Nephron (organoid): ENCODE results near the gene MIEF1.

ENCODE experiments used
- H3K27ac Mint-ChIP-seq, 3 experiments: 2 replicates each; pipeline ENCODE4 v1.8.0; 2020; ENCODE audit warnings: mixed read lengths in 3 of 3, mild to moderate bottlenecking in 2 of 3, moderate library complexity in 1 of 3
- H3K27me3 Mint-ChIP-seq: 2 replicates; pipeline ENCODE4 v1.8.0; 2021; ENCODE audit warnings: low read depth, mild to moderate bottlenecking, moderate library complexity, mixed read lengths
- H3K36me3 Mint-ChIP-seq: 2 replicates; pipeline ENCODE4 v1.8.0; 2020; ENCODE audit warnings: low read depth, mixed read lengths
- H3K4me1 Mint-ChIP-seq: 2 replicates; pipeline ENCODE4 v1.8.0; 2020; ENCODE audit warnings: mixed read lengths
- H3K4me3 Mint-ChIP-seq, 3 experiments: 2 replicates each; pipeline ENCODE4 v1.8.0; 2020; ENCODE audit warnings: mild to moderate bottlenecking in 3 of 3, mixed read lengths in 3 of 3, moderate library complexity in 2 of 3
- H3K9me3 Mint-ChIP-seq: 2 replicates; pipeline ENCODE4 v1.8.0; 2020; ENCODE audit warnings: mixed read lengths
- TF ChIP-seq, protein P1 (sequence below), 3 experiments: fragments of 200-600 bp; sonication (generic); IDR thresholded peaks; one replicate each; pipeline ENCODE4 v1.5.0; 2021; ENCODE audit warnings: antibody characterized with exemption in 3 of 3; ENCODE audit not compliant: unreplicated experiment in 3 of 3

The MIEF1 gene

GRCh38 chr22:39478441-39478850 lies 23.6 kb upstream of the MIEF1 start:
- Mint-ChIP-seq H3K27ac (no peak overlapping the region), H3K9me3 (no peaks in the 10 kb centered on the region), H3K36me3 (no peaks in the 10 kb centered on the region), H3K4me1 (peaks cover 31% of the 10 kb centered on the region), H3K4me3 (no peak overlapping the region), H3K27me3 (no peaks in the 10 kb centered on the region)
- TF ChIP-seq, protein P1, sequence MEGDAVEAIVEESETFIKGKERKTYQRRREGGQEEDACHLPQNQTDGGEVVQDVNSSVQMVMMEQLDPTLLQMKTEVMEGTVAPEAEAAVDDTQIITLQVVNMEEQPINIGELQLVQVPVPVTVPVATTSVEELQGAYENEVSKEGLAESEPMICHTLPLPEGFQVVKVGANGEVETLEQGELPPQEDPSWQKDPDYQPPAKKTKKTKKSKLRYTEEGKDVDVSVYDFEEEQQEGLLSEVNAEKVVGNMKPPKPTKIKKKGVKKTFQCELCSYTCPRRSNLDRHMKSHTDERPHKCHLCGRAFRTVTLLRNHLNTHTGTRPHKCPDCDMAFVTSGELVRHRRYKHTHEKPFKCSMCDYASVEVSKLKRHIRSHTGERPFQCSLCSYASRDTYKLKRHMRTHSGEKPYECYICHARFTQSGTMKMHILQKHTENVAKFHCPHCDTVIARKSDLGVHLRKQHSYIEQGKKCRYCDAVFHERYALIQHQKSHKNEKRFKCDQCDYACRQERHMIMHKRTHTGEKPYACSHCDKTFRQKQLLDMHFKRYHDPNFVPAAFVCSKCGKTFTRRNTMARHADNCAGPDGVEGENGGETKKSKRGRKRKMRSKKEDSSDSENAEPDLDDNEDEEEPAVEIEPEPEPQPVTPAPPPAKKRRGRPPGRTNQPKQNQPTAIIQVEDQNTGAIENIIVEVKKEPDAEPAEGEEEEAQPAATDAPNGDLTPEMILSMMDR (IDR thresholded peaks at IDR 0.05; ENCODE audit: unreplicated experiment in 3 of 3) = no peak

DNA sequence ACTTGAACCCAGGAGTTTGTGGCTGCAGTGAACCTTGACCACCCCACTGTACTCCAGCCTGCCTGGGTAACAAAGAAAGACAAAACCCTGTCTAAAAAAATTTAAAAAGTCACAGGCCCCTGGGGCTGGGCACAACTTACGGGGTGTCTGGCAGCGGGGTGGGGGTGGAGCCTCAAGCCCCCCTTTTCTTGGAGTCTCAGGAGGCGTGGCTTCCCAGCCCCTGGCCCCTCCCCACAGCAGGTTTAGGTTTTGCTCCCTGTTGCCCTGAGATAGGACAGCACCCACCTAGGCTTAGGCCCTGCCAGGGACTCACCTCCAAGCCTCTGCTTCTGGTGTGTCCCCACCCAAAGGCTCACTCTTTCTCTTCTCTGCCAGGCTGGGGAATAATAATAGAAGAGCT lies 22.8 kb upstream of the MIEF1 start:
- TF ChIP-seq, protein P1 (IDR thresholded peaks at IDR 0.05; ENCODE audit: unreplicated experiment in 3 of 3) = no peak
- Mint-ChIP-seq H3K27me3 (no peaks in the 10 kb centered on the region), H3K4me1 (peaks cover 27% of the 10 kb centered on the region), H3K27ac (no peak overlapping the region), H3K36me3 (no peaks in the 10 kb centered on the region), H3K4me3 (no peak overlapping the region), H3K9me3 (no peaks in the 10 kb centered on the region)

DNA sequence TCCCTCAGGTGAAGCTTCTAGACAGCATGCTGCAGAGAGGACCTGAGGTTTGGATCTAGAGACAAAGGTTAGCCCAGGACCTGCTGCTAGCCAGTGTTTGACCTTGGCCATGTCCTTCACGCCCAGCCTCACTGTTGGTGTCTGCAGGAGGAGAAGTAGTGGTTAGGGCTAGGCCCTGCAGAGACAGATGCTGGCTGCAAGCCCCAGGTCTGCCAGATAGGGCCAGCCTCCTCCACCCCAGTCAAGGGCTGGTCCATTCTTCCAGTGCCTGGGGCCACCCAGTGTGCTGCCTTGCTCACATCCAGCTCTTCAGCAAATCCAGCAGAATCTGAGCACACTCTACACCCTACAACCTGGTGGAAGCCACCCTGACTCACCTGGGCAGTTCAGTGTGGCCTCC lies 21.5 kb upstream of the MIEF1 start:
- Mint-ChIP-seq H3K4me3 (no peak overlapping the region), H3K4me1 (peaks cover 14% of the 10 kb centered on the region), H3K9me3 (no peaks in the 10 kb centered on the region), H3K27me3 (no peaks in the 10 kb centered on the region), H3K27ac (no peak overlapping the region), H3K36me3 (no peaks in the 10 kb centered on the region)
- TF ChIP-seq, protein P1 (IDR thresholded peaks at IDR 0.05; ENCODE audit: unreplicated experiment in 3 of 3) = no peak

DNA sequence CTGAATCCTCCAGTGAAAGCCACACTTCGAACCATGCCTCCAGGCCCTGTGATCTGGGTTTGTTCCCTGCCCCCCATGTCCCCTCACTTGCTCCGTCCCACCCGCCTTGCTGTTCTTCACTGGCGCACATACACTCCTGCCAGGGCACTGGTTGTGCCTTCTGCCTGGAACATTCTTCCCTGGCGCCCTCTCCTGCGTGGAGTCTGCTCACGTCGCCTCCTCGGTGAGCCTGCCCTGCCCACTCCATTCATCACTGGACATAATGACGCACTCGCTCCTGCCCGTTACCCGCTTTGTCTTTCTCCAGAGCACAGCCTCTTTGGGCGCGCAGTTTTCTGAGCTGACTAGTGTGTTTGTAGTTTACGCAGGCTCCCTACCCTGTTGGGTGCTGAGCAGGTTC lies 21.0 kb upstream of the MIEF1 start:
- peaks cover 9% of the 10 kb centered on the region for H3K4me1 Mint-ChIP-seq
- peak overlapping the region in 1 of 3 experiments; percentile 70 for H3K27ac Mint-ChIP-seq
- no peaks in the 10 kb centered on the region for H3K36me3 Mint-ChIP-seq
- no peaks in the 10 kb centered on the region for H3K9me3 Mint-ChIP-seq
- TF ChIP-seq, protein P1 (IDR thresholded peaks at IDR 0.05; ENCODE audit: unreplicated experiment in 3 of 3) = no peak
- H3K4me3 Mint-ChIP-seq = no peak overlapping the region
- H3K27me3 Mint-ChIP-seq = no peaks in the 10 kb centered on the region

DNA sequence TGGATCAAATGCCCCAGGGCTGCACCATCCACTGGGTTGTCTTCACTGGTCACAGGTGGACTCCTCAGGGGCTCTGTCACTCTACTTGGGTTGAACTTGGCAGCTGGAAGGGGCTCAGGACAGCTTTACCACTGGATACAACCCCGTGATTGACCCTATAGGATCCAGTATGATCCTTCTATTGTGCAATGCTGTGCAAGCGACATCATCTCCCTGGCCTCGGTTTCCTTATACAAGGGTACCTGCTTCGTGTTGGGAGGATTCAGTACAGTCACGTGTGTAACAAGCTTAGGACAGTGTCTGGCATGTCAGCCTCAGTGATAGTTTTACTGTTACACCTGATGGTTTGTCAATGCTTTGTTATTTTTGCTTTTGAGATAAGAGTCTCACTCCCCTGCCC lies 20.5 kb upstream of the MIEF1 start:
- Mint-ChIP-seq H3K36me3 (no peaks in the 10 kb centered on the region), H3K27ac (no peak overlapping the region), H3K27me3 (no peaks in the 10 kb centered on the region), H3K4me1 (peaks cover 4% of the 10 kb centered on the region), H3K9me3 (no peaks in the 10 kb centered on the region), H3K4me3 (no peak overlapping the region)
- TF ChIP-seq, protein P1 (IDR thresholded peaks at IDR 0.05; ENCODE audit: unreplicated experiment in 3 of 3) = no peak

GRCh38 chr22:39482768-39483167 lies 19.3 kb upstream of the MIEF1 start:
- no peaks in the 10 kb centered on the region for H3K27me3 Mint-ChIP-seq
- TF ChIP-seq, protein P1 (IDR thresholded peaks at IDR 0.05; ENCODE audit: unreplicated experiment in 3 of 3) = no peak
- H3K4me3 Mint-ChIP-seq = no peak overlapping the region

More at GRCh38 chr22:39482768-39483167, 19.3 kb upstream of the MIEF1 start:
- H3K9me3 Mint-ChIP-seq = no peaks in the 10 kb centered on the region
- no peak overlapping the region for H3K27ac Mint-ChIP-seq
- H3K4me1 Mint-ChIP-seq = no peaks in the 10 kb centered on the region
- no peaks in the 10 kb centered on the region for H3K36me3 Mint-ChIP-seq
